Measurements from ENCODE around the gene VOPP1.

Gene VOPP1

DNA sequence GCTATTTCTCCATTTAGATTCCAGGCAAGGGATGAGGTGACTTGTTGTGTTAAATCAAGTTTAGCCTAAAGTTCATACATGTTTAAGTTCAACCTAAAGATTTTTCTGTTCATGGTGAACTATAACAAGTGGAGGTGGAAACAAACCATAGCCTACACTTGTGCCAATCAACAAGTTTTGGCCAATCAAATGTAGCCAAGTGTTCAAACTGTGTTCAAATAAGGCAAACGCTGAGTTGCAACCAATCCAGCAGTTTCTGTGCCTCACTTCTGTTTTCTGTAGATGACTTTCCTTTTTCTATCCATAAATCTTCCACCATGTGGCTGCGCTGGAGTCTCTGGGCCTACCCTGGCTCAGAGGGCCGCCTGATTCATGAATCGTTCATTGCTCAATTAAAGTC lies 4.5 kb upstream of the VOPP1 start:
- Histone ChIP-seq H3K27me3 (ENCODE audit: insufficient read depth, low read length) (0 out of 2 replicates have a peak, but pooled peaks cover under 1% of the 10 kb centered on the region), H3K36me3 (ENCODE audit: insufficient read depth, low read length) (no peaks in the 10 kb centered on the region), H3K4me1 (ENCODE audit: control insufficient read depth, insufficient read depth, low read length, unreplicated experiment) (peaks cover 18% of the 10 kb centered on the region), H3K79me2 (ENCODE audit: control insufficient read depth, insufficient read depth, low read length, unreplicated experiment) (peaks cover 1% of the 10 kb centered on the region), H2AFZ (ENCODE audit: low read length, unreplicated experiment) (no peak overlapping the region), H3K27ac (ENCODE audit: low read depth, low read length) (no peak overlapping the region), H3K4me3 (ENCODE audit: low read depth, low read length) (no peak overlapping the region)

DNA sequence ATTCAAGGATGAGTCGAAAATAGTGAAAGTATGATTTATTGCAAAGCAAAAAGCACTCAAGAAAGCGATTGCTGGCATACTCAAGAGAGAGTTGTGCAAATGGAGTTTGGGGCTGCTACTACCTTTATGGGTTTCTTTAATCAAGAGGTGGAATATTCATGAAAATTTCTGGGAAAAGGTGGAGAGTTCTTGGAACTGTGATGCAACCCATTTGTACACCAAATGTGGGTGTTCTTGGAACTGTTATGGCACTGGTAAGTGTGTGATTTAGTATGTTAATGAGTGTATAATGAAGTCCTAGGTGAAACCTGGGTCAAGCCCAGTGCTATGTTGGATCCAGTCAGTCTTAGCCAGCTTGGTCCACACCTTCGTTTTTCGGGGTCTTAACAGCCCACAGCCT lies 3.4 kb upstream of the VOPP1 start:
- H3K4me3 ChIP-seq (ENCODE audit: low read depth, low read length) = no peak overlapping the region
- H2AFZ ChIP-seq (ENCODE audit: low read length, unreplicated experiment) = no peak overlapping the region
- H3K27ac ChIP-seq (ENCODE audit: low read depth, low read length) = no peak overlapping the region
- H3K79me2 ChIP-seq (ENCODE audit: control insufficient read depth, insufficient read depth, low read length, unreplicated experiment) = peaks cover 7% of the 10 kb centered on the region
- H3K4me1 ChIP-seq (ENCODE audit: control insufficient read depth, insufficient read depth, low read length, unreplicated experiment) = peaks cover 18% of the 10 kb centered on the region
- no peaks in the 10 kb centered on the region for H3K27me3 ChIP-seq (ENCODE audit: insufficient read depth, low read length)
- H3K36me3 ChIP-seq (ENCODE audit: insufficient read depth, low read length) = no peaks in the 10 kb centered on the region

DNA sequence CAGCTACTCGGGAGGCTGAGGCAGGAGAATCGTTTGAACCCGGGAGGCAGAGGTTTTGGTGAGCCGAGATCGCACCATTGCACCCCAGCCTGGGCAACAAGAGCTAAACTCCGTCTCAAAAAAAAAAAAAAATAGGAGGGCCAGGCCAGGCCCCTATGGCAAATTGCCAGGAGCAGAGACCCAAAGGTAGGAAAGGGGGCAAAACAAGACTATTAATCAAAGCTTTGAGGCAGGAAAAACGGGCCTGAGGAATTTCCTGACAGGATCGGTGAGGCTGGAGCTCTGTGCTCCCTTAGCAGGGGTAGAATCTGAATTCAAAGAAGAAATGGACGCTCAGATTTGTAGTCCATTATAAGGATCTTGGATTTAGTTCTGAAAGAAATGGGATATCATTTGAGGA lies 2.8 kb upstream of the VOPP1 start:
- H3K4me3 ChIP-seq (ENCODE audit: low read depth, low read length) = no peak overlapping the region
- no peaks in the 10 kb centered on the region for H3K27me3 ChIP-seq (ENCODE audit: insufficient read depth, low read length)
- peaks cover 13% of the 10 kb centered on the region for H3K79me2 ChIP-seq (ENCODE audit: control insufficient read depth, insufficient read depth, low read length, unreplicated experiment)
- H2AFZ ChIP-seq (ENCODE audit: low read length, unreplicated experiment) = no peak overlapping the region
- no peak overlapping the region for H3K27ac ChIP-seq (ENCODE audit: low read depth, low read length)
- peaks cover 24% of the 10 kb centered on the region for H3K4me1 ChIP-seq (ENCODE audit: control insufficient read depth, insufficient read depth, low read length, unreplicated experiment)
- H3K36me3 ChIP-seq (ENCODE audit: insufficient read depth, low read length) = no peaks in the 10 kb centered on the region

DNA sequence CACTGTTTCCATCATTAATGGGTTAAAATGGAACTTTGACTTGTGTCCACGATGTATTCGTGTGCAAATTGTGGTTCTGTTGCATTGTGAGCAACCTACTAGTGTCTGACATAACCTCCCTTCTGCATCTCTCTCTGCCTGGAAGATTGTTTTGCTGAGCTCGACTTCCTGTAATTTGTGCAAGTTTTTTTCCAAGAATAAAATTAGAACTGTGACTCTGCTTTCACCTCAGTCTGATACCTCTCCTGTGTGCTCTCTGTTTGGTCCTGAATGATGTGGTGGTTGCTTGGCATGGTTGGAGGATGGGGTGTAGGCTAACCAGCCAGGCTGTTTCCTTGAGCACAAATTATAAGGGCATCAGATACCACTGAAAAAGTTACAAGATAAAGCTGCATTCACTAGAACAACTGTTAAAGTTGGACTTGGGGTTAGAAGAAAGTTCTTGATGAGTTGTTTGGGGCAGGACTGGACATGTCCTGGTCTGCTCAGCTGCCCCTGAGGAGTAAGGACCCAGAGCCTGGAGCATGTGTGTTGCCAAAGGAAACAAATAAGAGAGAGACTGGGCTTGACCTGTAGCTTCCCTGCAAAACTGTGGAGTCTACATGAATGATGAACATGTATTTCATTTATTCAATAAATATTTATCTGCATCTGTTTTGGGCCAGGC lies 1.9 kb upstream of the VOPP1 start:
- no peak overlapping the region for H2AFZ ChIP-seq (ENCODE audit: low read length, unreplicated experiment)
- peak overlapping the region; percentile 27; the same call in 1 of the 2 replicates for H3K4me3 ChIP-seq (ENCODE audit: low read depth, low read length)

DNA sequence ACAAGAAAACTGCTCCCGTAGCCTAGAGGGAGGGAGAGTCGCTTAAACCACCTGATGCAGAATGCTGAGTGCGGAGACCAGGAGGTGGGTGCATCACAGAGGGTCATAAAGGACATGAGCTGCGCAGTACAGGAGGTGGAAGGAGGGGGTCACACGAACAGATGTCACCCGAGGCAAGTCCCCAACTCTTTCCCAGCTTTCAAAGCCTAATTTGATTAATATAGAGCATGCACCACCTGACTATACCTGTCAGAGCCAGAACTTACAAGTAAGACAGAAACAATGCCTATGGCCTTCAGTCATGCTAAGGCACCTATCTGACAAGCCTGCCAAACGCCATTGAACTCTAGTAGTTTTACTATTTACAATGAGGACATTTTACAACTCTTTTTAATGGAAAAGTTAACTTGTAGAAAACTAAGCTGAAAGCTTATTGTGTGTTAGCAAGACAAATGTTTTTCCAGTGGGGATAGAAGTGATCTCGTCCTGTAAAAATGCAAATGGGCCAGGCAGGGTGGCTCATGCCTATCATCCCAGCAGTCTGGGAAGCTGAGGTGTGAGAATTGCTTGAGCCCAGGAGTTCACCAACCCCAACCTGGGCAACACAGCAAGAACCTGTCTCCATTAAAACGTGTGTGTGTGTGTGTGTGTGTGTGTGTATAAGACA lies 1.1 kb upstream of the VOPP1 start:
- Histone ChIP-seq H3K4me3 (ENCODE audit: low read depth, low read length) (peak overlapping the region; percentile 83), H2AFZ (ENCODE audit: low read length, unreplicated experiment) (peak overlapping the region; percentile 76), H3K36me3 (ENCODE audit: insufficient read depth, low read length) (no peaks in the 10 kb centered on the region), H3K4me1 (ENCODE audit: control insufficient read depth, insufficient read depth, low read length, unreplicated experiment) (peaks cover 39% of the 10 kb centered on the region), H3K27ac (ENCODE audit: low read depth, low read length) (no peak overlapping the region), H3K79me2 (ENCODE audit: control insufficient read depth, insufficient read depth, low read length, unreplicated experiment) (peaks cover 30% of the 10 kb centered on the region), H3K27me3 (ENCODE audit: insufficient read depth, low read length) (no peaks in the 10 kb centered on the region)

More for the DNA sequence above, 1.9 kb upstream of the VOPP1 start:
- H3K27ac ChIP-seq (ENCODE audit: low read depth, low read length) = peak overlapping the region; percentile 16
- H3K79me2 ChIP-seq (ENCODE audit: control insufficient read depth, insufficient read depth, low read length, unreplicated experiment) = peaks cover 22% of the 10 kb centered on the region
- H3K36me3 ChIP-seq (ENCODE audit: insufficient read depth, low read length) = no peaks in the 10 kb centered on the region
- H3K27me3 ChIP-seq (ENCODE audit: insufficient read depth, low read length) = no peaks in the 10 kb centered on the region
- H3K4me1 ChIP-seq (ENCODE audit: control insufficient read depth, insufficient read depth, low read length, unreplicated experiment) = peaks cover 34% of the 10 kb centered on the region

DNA sequence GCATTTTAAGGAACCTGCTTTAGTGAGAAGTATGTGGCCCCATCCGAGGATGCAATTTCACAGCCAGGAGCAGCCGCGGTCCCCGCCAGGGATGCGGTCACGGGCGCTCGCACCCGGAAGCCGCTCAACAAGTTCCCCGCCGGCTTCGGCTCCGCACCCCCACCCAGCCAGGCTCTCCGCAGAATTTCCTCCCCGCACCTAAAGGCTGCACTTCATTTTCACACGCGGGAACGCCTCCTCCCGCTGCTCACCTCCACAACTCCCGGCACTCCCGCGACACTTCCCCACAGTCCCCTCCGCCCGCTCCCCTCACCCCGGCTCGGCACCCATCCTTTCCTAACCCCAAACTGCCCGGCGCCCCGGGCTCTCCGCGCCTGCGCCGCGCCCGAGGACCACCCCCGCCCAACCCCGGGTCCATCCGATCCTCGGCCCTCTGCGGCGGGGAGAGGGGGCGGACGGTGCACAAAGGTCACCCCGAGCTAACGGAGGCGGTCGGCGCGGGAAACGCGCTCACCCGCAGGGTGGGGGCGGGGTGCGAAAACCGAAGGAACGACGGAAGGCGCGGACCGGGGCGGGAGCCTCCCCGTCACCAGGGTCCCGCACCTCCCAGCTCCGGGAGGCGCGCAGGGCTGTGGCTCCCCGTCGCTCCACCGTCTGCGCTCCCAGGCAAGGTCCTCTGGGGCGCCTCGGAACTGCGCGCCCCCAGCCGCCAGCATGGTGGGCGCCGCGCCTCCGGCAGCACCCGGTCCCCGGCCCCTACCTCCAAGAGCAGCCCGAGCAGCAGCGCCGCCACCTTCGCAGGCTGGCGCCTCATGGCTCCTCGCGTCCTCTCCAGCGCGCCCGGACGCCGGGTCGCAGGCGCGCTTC lies 558 bp downstream of the VOPP1 start:
- peak overlapping the region; percentile 95 for H3K4me3 ChIP-seq (ENCODE audit: low read depth, low read length)
- peak overlapping the region; percentile 89 for H3K27ac ChIP-seq (ENCODE audit: low read depth, low read length)
- no peaks in the 10 kb centered on the region for H3K27me3 ChIP-seq (ENCODE audit: insufficient read depth, low read length)
- peak overlapping the region; percentile 95 for H2AFZ ChIP-seq (ENCODE audit: low read length, unreplicated experiment)
- peaks cover 45% of the 10 kb centered on the region for H3K79me2 ChIP-seq (ENCODE audit: control insufficient read depth, insufficient read depth, low read length, unreplicated experiment)
- peaks cover 39% of the 10 kb centered on the region for H3K4me1 ChIP-seq (ENCODE audit: control insufficient read depth, insufficient read depth, low read length, unreplicated experiment)
- H3K36me3 ChIP-seq (ENCODE audit: insufficient read depth, low read length) = no peaks in the 10 kb centered on the region

DNA sequence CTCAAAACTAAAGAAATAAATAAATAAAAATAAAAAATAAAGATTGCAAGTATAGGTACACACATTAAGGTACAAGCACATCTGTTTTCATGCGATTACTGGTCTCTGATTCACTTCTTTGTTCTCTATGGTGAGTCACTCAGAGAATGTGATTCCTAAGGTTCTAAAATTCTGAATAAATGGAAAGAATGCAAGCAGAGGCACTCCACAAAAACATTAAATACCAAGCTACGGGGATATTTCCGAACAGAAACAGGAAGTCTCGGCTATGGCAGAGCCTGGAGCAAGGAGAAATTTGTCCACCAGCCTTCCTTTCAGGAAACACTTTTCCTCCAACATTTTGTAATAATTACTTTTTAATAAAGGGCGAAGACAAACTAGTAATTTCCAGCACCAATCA lies 1.4 kb downstream of the VOPP1 start:
- Histone ChIP-seq H3K79me2 (ENCODE audit: control insufficient read depth, insufficient read depth, low read length, unreplicated experiment) (peaks cover 51% of the 10 kb centered on the region), H3K27ac (ENCODE audit: low read depth, low read length) (peak overlapping the region; percentile 89), H3K4me1 (ENCODE audit: control insufficient read depth, insufficient read depth, low read length, unreplicated experiment) (peaks cover 39% of the 10 kb centered on the region), H3K27me3 (ENCODE audit: insufficient read depth, low read length) (no peaks in the 10 kb centered on the region), H2AFZ (ENCODE audit: low read length, unreplicated experiment) (peak overlapping the region; percentile 95), H3K4me3 (ENCODE audit: low read depth, low read length) (peak overlapping the region; percentile 95), H3K36me3 (ENCODE audit: insufficient read depth, low read length) (no peaks in the 10 kb centered on the region)

DNA sequence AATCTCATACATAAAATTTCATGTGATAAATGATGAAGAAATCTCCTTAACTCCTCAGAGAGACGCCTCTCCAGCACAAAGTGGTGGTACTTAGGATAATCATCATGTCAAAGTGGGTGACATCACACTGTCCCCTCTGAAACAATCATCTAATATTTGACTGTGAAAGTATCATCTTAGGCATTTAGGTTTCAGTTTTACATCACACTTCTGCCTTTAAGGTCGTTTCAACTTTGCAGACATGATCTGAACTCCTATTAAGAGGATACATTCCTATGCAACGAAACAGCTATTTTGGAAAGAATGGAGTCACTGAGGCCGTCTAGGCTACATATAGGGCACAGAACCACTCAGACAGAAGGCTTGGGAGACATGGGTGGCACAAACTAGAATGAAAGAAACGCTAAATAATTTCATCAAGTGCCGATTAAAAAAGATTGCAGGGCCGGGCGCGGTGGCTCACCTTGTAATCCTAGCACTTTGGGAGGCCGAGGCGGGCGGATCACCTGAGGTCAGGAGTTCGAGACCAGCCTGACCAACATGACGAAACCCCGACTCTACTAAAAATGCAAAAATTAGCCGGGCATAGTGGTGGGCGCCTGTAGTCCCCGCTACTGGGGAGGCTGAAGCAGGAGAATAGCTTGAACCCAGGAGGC lies 2.0 kb downstream of the VOPP1 start:
- Histone ChIP-seq H3K27me3 (ENCODE audit: insufficient read depth, low read length) (no peaks in the 10 kb centered on the region), H3K27ac (ENCODE audit: low read depth, low read length) (peak overlapping the region; percentile 89; the same call in 1 of the 2 replicates), H3K36me3 (ENCODE audit: insufficient read depth, low read length) (no peaks in the 10 kb centered on the region), H3K4me1 (ENCODE audit: control insufficient read depth, insufficient read depth, low read length, unreplicated experiment) (peaks cover 39% of the 10 kb centered on the region), H3K4me3 (ENCODE audit: low read depth, low read length) (peak overlapping the region; percentile 95), H3K79me2 (ENCODE audit: control insufficient read depth, insufficient read depth, low read length, unreplicated experiment) (peaks cover 57% of the 10 kb centered on the region), H2AFZ (ENCODE audit: low read length, unreplicated experiment) (no peak overlapping the region)

DNA sequence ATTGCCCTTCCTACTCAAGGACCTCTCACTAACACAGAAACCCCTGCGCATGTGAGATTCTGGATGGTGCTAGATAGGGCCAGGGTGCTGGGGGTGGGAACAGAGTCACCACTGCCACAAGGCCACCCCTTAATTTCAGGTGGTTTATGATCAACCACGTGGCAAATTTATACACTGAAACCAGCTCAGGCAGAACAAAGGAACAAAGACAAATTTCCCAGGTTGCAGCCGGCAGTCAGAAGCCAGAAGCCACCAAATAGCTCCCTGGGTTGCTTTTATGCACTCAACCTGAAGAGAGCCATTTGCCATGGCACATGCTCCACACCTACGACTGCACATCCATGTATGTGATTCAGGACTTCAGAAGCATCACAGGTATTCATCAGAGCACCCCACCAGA lies 2.5 kb downstream of the VOPP1 start:
- Histone ChIP-seq H3K27ac (ENCODE audit: low read depth, low read length) (no peak overlapping the region), H2AFZ (ENCODE audit: low read length, unreplicated experiment) (no peak overlapping the region), H3K4me1 (ENCODE audit: control insufficient read depth, insufficient read depth, low read length, unreplicated experiment) (peaks cover 39% of the 10 kb centered on the region), H3K27me3 (ENCODE audit: insufficient read depth, low read length) (no peaks in the 10 kb centered on the region), H3K4me3 (ENCODE audit: low read depth, low read length) (no peak overlapping the region; the same call in 1 of the 2 replicates), H3K36me3 (ENCODE audit: insufficient read depth, low read length) (no peaks in the 10 kb centered on the region), H3K79me2 (ENCODE audit: control insufficient read depth, insufficient read depth, low read length, unreplicated experiment) (peaks cover 62% of the 10 kb centered on the region)

DNA sequence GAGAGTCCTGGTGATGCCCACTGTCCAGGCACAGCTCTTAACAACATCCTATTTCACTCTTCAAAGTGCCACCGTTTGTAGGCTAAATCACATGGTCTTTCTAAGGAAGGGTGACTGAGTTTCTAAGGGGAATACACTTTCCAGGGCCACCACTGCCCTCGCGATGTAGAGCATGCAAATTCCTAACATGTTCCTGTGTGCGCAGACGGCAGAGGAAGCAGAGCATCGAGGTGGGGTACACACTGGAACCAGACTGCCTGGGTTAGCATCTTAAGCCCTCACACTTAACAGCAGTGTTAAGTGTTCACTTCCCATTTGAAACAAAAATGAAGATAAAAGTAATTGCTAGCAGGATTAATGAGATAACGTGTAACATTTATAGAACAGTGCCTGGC lies 3.0 kb downstream of the VOPP1 start:
- no peaks in the 10 kb centered on the region for H3K36me3 ChIP-seq (ENCODE audit: insufficient read depth, low read length)
- no peak overlapping the region for H3K4me3 ChIP-seq (ENCODE audit: low read depth, low read length)
- peaks cover 35% of the 10 kb centered on the region for H3K4me1 ChIP-seq (ENCODE audit: control insufficient read depth, insufficient read depth, low read length, unreplicated experiment)
- peaks cover 68% of the 10 kb centered on the region for H3K79me2 ChIP-seq (ENCODE audit: control insufficient read depth, insufficient read depth, low read length, unreplicated experiment)
- H2AFZ ChIP-seq (ENCODE audit: low read length, unreplicated experiment) = no peak overlapping the region
- H3K27ac ChIP-seq (ENCODE audit: low read depth, low read length) = no peak overlapping the region
- H3K27me3 ChIP-seq (ENCODE audit: insufficient read depth, low read length) = no peaks in the 10 kb centered on the region
